Nucleus accumbens (tissue), 56 donors: ENCODE measurements around the gene PCDH12.
A peak's percentile ranks its signal among the peaks of the same experiment; 100 is the strongest.

Experiments used
- DNase-seq, 56 donors: peaks; one replicate each; lab custom pipeline; 2025; lab: John Stamatoyannopoulos, UW

PCDH12 gene

DNA sequence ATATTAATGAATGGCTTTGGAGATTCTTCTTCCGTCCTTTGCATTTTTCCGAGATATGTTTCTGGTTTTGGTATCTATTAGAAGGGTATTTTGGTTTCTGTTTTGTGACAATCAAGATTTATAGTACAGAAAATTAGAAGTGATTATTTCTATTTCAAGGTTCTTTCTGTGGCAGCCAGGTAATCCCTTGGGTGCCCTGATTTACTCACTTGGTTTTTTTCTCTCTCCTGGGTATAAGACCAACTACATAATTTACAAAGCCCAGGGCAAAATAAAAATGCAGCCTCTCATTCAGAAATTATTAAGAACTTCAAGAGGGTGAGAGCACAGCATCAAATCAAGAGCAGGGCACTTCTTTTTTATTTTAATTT is 8.9 kb upstream of the PCDH12 start:
- no peak for DNase-seq

DNA sequence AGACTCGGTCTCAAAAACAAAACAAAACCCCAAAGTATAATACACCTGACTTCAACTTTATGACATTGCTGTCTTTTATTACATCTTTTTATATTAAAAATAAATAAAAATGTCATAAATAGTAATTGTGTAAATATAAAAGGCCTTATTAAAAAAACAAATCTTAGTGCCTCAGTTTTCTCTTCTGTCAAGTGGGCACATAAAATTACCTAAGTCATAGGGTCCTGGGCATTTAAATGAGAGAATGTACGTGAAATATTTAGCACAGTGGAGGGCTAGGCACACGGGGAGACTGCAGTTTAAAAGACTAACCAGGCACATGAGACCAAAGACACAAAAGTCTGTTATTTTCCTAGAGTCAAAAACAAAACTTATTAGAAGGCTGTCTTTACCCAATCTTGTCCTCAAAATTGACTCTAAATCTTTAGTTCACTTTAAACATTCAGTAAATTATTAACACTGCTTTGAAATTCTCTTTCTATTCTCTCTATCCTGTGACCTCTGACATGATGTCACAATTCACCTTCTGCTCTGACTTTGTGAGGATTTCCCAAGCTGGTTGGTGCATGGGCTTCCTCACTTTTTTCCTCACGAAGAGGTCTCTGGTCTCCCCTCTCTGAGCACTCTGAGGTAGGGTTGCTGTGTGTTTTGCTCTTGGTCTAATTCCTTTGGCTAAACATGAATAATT is 8.4 kb upstream of the PCDH12 start:
- no peak for DNase-seq

DNA sequence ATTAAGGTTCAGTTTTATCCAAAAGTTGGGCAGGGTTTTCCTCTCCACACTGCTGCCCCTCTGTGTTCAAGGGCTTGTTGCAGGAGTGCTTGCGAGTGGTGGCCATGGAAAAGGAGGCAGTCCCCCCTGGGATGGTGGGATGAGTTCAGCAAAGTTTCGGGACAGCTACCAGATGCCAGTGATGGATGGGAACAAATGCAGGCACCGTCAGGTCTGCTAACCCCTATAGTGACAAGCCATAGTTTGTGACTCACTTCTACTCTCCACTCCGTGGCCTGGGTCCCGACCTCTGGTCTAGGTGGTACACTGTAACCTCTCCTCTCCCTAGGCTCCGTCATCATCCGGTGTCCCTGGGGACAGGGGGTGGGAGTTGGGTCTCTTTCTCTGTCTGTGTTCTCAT is 7.1 kb upstream of the PCDH12 start:
- DNase-seq: no peak

DNA sequence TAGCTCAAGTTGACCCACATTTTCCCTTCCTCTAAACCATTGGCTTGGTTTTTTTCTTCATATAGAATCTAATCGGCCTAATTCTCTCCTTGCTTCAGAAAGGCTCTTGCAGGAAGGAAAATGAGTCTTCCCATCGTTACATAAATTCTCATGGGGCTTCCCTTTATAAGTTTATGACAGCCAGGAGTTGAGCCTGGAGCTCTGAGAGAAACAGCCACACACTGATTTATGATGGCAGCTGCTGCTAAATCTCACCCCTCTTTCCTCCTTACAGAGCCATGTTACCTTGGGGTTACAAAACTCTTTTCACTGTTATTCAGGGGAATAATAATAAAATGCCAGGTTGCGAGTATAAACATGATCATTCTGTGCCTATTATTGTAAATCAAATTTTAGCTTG is 5.7 kb upstream of the PCDH12 start:
- no peak for DNase-seq

DNA sequence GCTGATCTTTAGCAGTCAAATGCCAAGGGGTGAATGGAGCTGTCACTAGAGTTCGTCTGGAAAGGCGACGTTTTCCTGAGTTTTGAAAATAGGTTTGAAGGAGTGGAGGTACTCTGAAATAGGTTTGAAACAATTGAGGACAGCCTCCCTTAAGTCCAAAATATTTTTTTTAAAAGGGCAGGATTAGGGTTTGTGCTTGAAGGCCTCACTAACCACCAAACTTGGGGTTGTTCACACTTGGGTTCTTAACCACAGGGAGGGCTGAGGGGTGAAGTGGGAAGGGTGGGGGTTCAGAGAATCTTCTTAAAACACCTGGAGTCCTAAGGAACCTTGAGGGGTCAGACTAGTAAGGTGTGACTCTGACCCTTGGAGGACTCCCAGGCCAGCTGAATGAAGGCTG is 3.5 kb upstream of the PCDH12 start:
- DNase-seq: no peak

DNA sequence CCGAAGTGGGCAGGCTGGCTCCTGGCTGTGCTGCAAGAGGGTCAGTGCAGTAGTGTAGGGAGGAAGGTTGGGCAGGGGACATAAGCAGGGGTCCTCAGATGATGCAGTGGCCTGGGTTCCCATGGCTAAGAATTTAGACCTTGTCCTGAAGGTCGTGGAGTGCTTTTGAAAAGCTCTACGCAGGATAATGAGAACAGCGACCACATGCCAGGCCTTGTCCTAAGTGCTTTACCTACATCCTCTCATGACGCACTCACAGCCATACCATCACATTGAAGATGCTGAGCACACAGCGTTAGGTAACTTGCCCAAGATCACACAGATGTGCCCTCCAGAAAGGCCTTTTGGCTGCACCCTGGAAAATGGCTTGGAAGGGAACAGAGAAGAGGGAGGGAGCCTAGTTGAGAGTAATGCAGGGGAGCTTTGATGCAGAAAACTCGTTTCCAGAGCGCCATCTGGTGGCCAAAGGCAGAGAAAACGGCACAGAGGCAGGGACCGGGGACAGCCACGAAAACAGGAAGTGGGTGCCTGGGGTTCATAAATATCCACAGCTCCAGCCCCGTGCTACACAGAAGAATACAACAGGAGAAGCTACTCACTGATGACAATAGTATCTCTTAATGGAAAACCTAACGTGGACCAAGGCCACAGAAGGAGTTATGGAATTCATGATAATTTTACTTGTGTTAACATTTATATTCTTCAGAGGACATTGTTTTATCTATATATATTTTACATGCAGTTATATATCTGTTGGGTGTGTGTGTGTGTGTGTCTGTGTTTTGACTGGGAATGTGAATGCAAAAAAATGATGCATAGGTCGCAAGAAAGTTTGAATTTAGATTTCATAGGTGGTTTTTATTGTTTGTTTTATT is 2.7 kb upstream of the PCDH12 start:
- peak in 55 of 56 donors; percentile 16 to 95 (median 78) for DNase-seq

DNA sequence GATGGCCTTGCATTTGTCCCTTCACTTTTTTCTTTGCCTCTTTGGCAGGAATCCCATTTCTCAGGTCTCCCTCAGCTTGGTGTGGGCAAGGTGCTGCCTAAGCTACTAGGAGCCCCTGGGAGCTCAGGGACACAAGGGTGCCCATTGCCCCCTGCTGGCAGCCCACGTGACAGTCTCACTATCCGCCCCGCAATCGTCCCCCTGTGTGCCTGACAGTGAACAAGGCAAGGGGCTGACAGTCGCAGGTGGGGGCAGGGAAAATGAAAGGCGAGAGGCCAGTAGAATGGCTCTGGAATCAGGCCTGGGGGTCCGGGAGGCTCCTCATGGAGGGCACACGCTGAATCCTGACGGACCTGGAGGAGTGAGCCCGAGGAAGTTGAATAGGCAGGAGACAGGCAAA is 2.0 kb upstream of the PCDH12 start:
- peak in 1 of 56 donors; percentile 20 for DNase-seq

DNA sequence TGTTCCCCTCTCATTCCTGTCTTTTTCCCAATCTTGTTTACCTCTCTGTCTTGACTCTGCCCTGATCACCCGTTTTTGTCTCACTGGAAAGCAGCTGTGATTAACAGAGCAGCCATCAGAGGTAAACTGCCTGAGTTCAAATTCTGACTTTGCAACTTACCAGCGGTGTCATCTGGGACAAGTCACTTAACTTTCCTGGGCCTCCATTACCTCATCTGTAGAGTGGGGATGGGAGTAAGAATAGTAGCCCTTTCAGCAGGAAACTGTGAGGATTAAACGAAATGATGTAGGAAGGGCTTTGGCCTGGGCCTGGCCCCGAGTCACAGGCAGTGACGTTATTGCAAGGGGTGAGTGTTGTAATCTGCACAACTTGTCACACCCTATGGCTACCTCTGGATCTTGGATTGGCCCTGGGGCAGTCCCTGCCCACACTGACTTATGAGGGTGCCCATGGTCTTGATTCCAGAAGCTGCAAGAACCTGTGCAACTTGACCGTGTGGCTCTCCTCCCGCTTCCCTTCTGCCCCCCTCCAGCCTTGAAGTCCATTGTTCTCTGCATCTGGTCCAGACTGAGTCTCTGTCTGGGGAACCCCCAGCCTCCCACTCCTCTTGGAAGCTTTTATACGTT is 657 bp upstream of the PCDH12 start:
- no peak for DNase-seq

DNA sequence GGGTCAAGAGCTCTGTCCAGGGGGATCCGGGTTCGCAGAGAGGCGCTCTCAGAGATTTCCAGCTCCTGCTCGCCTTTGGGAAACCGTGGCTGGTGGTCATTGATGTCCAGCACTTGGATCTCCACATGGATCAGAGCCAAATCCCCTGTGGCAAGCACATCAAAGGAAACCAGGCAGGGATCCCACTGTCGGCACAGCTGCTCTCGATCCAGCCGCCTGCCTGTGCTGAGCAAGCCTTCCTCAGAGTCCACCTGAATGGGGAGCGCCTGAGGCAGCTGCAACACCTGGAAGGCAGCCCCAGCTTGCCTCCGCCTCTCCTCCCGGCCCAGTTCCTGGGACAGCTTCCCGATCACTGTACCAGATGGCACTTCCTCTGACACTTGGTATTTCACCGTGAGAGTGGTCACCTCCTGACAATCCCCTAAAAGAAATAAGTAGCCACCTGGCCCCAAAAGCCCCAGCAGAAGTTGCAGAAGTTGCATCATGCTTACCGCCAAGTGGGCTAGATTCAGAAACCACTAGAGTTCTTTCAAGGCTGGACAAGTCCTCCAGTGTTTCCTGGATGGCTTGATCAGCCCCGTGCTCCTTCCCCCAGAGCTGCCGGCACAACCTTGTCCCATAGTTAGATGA is 520 bp downstream of the PCDH12 start:
- no peak for DNase-seq

DNA sequence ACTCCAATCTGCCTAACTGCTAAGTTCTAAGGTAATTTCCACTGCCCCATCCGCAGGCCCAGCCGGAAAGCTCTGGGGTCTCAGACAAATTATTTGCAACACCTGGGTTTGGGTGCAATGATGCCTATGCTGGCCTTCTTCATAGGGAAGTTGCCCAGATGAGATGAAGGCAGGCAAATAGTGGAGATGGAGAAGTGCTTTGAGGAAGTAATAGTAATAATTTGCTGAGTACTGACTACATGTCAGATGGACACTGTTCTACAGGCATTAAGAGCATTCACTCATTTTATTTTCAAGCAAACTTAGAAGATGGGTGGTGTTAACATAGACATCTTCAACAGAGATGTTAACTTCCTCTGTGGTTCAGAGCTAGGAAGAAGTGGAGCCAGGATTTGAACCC is 3.8 kb downstream of the PCDH12 start:
- no peak for DNase-seq

DNA sequence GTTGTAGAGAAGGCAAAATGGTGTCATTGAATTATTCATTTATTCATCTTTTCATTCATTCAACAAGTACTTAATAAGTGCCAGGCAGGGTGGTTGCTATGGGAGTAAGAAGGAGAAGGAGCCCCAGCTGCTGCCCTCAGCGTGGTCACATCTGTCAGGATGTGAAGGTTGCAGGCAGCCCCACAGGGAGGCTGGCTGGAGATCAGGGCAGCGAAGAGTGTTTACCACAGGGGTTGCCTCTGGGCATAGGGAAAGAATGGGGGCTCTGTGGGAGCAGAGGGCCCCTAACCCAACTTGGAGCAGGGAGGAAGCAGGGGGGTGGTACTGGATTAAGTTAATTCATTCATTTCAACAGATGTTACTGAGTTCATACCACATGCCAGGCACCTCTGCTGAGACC is 6.0 kb downstream of the PCDH12 start:
- DNase-seq: no peak

DNA sequence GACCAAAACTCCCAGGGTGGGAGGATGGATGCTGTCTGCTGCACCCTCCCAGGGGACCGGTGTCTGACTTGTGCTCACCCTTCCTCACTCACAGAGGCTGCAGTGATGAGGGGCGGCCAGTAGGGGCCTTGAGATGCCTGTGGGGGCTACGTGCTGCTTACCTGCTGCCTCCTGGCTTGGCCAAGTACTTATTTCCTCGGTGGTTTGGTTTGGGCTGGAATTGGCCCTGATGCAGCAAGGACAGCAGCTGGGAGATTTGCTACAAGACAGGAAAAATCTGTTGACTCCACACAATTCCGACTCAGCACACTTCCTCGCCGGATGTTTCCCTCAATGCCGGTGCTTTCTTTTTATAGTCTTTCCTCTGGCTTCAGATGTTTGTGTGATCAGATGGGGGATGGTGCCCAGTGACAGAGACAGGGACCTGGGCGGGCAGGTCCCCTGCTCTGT is 6.6 kb downstream of the PCDH12 start:
- no peak for DNase-seq

DNA sequence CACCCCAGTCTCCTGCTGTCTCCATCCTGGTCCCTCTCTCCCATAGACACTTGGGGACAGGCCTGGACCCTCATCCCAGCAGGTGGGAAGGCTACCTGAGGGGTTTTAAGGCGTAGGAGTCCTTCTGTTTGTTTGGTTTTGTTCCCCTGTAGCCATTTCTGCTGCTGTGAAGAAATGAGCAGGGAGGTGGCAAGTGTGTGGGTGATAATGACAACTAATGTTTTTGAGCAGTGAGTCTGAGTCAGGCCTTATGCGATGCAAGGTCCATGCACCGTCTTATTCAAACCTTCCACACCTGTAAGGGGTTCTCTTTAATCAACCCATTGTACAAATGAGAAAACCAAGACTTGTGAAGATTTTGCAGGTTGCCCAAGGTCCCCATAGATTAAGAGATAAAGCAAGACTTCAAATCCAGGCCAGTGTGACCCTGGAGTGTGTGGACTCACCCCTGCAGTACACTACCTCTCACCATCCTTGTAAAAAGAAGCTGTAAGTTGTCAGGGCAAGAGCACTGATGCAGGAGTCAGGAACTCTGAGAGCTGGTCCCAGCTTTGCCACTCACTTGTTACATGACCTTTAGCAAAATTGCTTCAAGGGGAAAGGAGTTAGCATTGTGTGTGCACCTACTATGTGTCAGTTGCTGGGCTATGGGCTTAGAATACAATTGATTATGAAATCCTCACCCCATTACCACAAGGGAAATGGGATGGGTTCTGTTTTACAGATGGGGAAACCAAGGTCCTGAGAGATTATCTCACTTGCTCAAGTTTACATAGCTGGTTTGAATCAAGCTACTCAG is 7.6 kb downstream of the PCDH12 start:
- peak in 1 of 56 donors; percentile 17 for DNase-seq

DNA sequence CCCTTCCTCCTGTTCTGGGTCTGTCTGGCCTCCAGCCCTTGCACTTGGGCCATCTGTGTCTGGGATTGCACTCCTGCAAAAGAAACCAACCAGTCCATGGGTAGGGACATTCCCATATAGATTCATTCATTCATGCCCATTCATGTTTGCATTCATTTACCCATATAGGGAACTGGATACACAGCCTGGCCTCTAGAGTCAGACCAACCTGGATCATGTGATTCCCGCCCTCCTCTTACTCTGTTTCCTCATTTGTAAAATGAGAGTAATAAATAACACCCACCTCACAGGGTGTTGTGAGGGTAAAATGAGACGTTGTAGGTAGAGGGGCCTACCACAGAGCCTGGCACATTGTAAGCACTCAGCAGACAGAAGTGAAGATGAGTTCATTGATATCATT is 8.5 kb downstream of the PCDH12 start:
- DNase-seq: no peak

DNA sequence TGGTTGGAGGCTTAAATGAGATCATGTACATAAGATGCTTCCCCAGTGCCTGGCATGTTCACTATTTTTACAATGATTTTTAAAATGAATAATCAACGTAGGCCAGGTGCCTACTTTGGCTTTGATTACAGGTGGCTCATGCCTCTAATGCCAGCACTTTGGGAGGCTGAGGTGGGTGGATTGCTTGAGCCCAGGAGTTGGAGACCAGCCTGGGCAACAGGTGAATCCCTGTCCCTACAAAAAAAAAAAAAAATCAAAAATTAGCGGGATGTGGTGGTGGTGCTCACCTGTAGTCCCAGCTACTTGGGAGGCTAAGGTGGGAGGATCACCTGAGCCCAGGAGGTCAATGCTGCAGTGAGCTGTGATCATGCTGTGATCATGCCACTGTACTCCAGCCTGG is 9.2 kb downstream of the PCDH12 start:
- DNase-seq: no peak

DNA sequence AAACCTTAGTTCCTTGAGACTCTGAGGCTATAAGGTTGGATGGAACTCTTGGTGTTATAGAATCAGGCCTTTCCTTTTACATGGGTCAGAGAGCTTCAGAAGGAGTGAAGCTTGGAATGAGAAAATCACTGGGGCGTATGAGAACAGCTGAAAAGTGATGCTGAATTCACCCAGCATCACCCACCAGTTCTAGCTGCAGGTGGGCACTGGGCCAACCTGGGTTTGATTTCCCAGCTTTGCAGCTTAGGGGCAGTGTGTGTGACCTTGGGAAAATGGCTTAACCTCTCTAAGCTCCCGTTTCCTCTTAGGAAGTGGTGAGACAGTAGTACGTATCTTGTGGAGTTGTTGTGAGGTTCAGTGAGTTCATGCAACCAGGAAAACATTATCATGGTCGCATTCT is 10.7 kb downstream of the PCDH12 start:
- no peak for DNase-seq

DNA sequence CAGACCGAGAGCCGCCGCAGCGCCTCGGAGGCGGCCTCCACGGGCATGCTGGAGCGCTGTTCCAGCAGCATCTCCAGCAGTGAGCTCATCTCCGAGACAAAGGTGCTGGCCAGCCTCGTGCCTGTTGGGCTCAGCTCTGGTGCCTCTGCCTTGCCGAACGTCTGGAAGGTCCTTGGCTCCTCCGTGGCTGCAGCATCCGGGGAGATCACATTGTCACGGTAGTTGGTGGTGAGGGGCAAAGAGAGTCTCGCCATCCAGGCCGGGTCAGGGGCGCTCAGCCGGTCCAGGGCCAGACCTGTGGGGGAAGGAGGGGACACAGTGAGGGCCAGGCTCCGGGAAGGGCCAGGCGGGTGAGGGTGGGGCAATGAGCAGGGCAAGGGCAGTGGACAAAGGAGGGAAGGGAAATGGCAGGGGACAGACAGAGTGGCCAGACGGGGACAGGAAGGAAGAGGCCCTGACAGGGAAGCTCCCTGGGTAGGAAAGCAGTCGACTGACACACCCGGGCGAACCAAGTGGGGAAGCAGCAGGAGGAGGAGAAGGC is 12.4 kb downstream of the PCDH12 start:
- DNase-seq: peak in 3 of 56 donors; percentile 4 to 30 (median 24)

DNA sequence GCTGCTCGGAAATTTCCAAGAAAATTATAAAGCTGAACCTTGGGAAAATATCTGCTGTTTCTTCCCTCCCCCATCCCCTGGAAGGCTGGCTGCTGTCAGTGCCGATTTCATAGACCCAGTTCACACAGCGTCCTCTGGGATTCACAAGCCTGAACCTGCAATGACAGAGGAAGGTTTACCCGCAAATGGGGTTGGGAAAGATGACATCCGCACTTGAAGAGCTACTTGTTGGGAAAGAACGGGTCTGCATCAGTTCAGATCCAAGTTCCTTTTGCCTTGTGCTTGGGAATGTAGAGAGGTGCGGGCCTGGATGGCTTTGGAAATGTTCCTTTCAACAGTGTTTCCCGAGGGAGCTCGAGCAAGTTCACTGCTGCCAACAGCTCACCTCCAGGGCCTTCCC is 13.9 kb downstream of the PCDH12 start:
- no peak for DNase-seq

DNA sequence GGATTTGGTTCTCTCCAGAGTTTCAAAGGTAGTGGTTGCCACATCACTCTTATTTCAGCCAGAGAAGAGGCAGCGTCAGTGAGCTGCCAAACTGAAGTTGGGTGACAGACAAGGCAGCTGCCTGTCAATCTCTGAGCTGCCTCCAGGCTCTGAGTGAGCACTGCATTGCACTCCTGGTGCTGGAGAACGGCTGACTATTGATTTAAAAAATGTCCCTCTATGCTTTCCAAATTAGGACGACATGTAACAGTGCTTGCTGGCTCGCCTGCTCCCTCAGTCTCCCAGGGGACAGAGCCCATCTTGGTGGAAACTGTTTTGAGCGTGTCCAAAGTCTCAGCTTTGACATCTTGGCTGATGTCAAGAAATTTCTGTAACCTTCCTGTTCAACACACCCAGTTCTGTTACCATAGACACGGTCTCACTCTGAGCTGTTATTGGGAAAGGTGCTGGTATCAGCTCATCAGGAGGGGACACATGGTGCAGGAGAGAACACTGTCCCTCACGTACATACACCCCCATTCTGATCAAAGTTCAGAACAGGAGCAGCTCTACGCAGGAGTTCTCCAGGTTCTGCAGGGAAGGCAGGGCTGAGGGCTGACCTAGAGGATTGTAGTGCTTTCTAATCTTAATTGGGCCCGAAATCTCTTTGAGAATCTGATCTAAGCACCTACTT is 15.7 kb downstream of the PCDH12 start:
- DNase-seq: peak in 10 of 56 donors; percentile 12 to 44 (median 30)
